H1 (cell line): Measurements from ENCODE around the gene AAMP.

Source experiments
- CEBPB ChIP-seq: IDR thresholded peaks from 2 replicates; pipeline ENCODE4 v1.6.1; 2012; ENCODE audit warnings: low read depth, low read length
- CTCF ChIP-seq, 3 experiments: IDR thresholded peaks; 1 replicate in 2 of 3; 2 replicates in 1 of 3; pipeline versions ENCODE4 v1.5.1 to v1.6.1; 2011; ENCODE audit warnings: low read length in 3 of 3, mild to moderate bottlenecking in 3 of 3, inconsistent platforms in 2 of 3, low read depth in 1 of 3, moderate library complexity in 1 of 3; ENCODE audit not compliant: insufficient read depth in 1 of 3; ENCODE audit errors: control extremely low read depth in 1 of 3
- HDAC6 ChIP-seq: IDR thresholded peaks from one replicate; pipeline ENCODE4 v1.7.1; 2012; ENCODE audit warnings: low read depth, mild to moderate bottlenecking, inconsistent platforms, low read length, moderate library complexity
- MAFK ChIP-seq: IDR thresholded peaks from 2 replicates; pipeline ENCODE4 v1.6.1; 2012; ENCODE audit warnings: low read depth, mild to moderate bottlenecking, improper control_type of control experiment, low read length
- RAD21 ChIP-seq, 2 experiments: IDR thresholded peaks in 1 of 2; conservative IDR thresholded peaks in 1 of 2; 2 replicates each; pipeline ENCODE4 v1.6.1; 2011; ENCODE audit warnings: low read depth in 2 of 2, low read length in 2 of 2, improper control_type of control experiment in 1 of 2, inconsistent platforms in 1 of 2, mild to moderate bottlenecking in 1 of 2, moderate library complexity in 1 of 2
- USF2 ChIP-seq: IDR thresholded peaks from 2 replicates; pipeline ENCODE4 v1.6.1; 2011; ENCODE audit warnings: low read length, improper control_type of control experiment

GRCh38 chr2:218274586-218274985 is 4.6 kb upstream of the AAMP start:
- TF ChIP-seq MAFK = no peak
- TF ChIP-seq CTCF (IDR thresholded peaks at IDR 0.05; ENCODE audit: control extremely low read depth in 1 of 3, insufficient read depth in 1 of 3, low read depth in 1 of 3, low read length in 3 of 3) = no peak
- no peak for TF ChIP-seq USF2
- no peak for TF ChIP-seq HDAC6
- no peak for TF ChIP-seq CEBPB
- TF ChIP-seq RAD21 (IDR thresholded peaks at IDR 0.05 in 1 of 2, conservative IDR thresholded peaks at IDR 0.05 in 1 of 2; ENCODE audit: low read depth in 2 of 2, low read length in 2 of 2) = no peak
